HG03565 (cell line): ENCODE measurements around the gene TBC1D21.

Source experiments
- ATAC-seq: cut with Tn5 transposase; IDR thresholded peaks from one replicate; pipeline ENCODE4 v1.9.1; 2021; ENCODE audit warnings: mild to moderate bottlenecking, moderate library complexity; ENCODE audit not compliant: unreplicated experiment

Gene TBC1D21, protein sequence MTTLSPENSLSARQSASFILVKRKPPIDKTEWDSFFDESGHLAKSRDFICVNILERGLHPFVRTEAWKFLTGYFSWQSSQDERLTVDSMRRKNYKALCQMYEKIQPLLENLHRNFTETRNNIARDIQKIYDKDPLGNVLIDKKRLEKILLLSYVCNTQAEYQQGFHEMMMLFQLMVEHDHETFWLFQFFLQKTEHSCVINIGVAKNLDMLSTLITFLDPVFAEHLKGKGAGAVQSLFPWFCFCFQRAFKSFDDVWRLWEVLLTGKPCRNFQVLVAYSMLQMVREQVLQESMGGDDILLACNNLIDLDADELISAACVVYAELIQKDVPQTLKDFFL

DNA sequence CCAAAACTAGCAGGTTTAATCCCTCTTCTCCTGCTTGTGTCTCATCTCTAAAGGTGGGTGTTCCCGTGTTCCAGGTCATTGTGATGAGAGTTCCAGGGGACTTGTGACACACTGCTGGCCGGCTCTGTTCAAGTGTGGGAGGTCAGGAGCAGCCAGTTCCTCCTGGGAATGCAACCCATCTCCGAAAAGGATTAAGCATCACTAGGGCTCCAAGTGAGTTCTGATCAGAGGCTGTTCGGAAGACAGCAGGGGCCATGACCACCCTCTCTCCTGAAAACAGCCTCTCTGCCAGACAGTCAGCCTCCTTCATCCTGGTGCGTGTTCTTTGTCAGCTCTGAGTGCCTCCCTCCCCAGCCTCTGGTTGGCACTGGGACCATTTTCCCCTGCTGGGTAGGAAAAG lies at the start of gene TBC1D21:
TSS of gene TBC1D21 (plus strand) at position 109 of the 400 bp plus-strand sequence. CDS start at position 255, 146 bp downstream.
- no peak for ATAC-seq

DNA sequence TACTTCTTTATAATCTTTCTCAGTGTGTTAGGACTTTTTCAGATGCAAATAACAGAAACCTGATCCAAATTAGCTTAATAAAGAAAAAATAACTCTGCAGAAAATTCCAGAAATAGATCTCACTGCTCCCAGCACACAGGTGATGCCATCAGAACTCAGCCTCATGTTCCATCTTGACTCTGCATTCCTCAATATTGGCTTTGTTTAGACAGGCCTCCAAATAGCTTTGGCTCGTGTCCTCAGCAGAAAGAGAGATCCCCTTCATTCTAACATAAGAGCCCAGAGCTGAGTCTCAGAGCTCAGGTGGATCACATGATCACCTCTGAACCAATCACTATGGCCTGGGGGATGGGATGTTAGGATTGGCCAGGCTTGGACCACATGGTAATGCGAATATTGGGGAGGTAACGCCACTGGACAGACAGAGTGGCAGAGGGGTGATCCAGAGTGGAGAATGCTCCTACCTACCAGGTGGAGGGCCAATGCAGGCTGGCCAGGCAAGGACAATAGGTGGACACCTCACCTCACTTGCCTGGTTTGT lies 46.6 kb upstream of the TBC1D21 start:
- no peak for ATAC-seq

DNA sequence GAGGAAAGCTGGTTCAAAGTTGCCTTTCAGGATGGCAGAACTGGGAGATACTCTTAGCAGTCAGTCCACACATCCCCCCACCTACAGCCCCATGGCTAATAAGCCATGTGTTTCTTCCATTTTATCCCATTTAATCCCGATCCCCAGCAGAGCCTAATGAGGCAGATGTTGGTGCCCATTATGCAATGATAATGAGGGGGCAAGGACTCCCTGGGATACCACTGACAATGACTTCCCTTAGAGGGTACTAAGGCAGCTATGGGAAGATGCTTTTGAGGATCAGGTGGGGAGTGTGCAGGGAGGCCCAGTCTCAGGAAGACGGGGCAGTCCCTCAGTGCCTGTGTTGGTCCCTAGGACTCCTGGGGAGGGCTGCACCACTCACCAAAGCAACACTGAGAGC lies 43.8 kb upstream of the TBC1D21 start:
- no peak for ATAC-seq

DNA sequence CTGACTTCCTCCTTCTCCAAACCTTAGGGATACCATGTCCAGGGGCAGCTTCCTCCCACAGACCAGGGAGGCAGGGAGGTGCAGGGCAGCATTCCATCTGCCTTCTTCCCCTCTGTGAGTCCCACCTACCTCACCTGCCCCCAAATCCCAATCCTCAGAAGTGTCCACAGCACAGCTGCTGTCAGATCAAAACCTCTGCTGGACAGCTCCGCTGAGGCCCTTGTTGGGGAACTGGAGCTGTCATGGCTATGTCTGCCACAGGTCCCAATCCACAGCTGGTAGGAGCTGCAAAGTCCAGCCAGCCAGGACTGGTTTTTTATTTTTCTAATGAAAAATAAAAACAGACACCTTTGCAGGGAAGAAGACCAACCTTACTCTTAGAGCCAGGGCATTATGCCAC lies 40.7 kb upstream of the TBC1D21 start:
- ATAC-seq, result no peak

GRCh38 chr15:73836845-73837244 lies 36.5 kb upstream of the TBC1D21 start:
- ATAC-seq, result no peak

DNA sequence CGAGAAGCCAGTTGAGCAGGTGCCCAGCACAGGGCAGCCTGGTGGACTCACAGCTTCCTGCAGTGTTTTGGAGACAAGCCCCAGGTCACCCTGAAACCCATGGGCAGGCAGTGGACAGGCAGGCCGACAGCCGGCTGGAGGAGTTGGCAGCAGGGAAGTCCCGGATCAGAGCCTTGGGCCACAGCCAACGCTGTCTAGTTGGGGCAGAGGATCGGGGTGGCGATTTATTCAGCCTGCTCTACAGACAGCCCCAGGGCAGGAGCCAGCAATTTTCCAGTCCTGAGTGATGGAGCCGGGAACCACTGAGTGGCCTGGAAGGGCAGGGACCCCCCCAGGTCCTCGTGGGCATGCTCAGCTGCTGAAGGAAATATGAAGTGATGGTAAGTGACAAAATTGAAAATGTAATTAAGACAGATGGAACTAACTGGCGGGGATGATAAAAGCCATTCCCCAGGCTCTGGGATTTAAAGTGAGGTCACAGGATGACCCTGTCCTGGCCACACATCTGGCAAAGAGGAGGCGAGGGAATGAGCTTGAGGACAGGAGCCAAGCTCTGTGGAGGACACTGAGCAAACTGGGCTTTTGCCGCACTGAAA lies 34.4 kb upstream of the TBC1D21 start:
- ATAC-seq, result no peak

GRCh38 chr15:73839699-73840377 lies 33.5 kb upstream of the TBC1D21 start:
- no peak for ATAC-seq

GRCh38 chr15:73840771-73841170 lies 32.6 kb upstream of the TBC1D21 start:
- no peak for ATAC-seq

- no peak for ATAC-seq
These were observed 31.3 kb upstream of the TBC1D21 start for GRCh38 chr15:73841756-73842725.

- no peak for ATAC-seq
These were observed 29.6 kb upstream of the TBC1D21 start for GRCh38 chr15:73843787-73844186.

DNA sequence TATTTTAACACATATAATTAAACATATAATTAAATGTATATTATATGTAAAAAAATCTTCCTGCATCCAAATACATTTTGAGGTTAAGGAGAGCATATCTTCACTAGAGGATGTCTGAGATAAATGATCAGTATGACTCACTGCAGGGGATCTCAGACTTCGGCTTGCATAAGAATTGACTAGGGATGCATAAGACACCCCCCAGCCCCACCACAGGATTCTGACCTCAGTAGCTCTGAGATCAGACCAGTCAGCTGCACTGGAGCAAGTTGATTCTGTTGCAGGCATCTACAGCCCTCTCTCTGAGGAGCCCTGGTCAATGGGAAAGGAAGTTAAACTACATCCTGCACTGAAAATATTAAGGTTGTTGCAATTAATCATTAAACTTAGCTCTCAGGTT lies 29.0 kb upstream of the TBC1D21 start:
- ATAC-seq, result no peak

GRCh38 chr15:73845507-73845906 lies 27.9 kb upstream of the TBC1D21 start:
- ATAC-seq, result no peak

- ATAC-seq, result no peak
These were observed 27.5 kb upstream of the TBC1D21 start for GRCh38 chr15:73845907-73846306.

GRCh38 chr15:73849641-73850040 lies 23.7 kb upstream of the TBC1D21 start:
- ATAC-seq, result no peak

DNA sequence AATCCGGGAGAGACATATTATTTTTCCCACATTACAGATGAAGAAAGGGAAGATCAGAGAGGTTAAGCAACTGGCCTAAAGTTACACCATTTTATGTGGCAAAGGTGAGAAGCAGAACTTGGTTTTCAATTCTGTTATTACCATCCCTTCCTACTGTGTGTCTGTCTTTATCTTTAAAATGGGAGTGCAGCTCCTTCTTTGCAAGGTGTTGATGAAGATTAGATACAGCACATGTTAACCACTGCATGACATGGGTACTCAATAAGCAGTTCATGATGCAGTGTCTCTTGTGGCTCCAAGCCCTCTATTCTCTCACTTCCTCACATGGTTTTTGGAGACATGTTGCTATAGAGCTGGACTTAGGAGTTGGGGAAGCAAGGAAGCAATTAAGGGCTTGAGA lies 23.1 kb upstream of the TBC1D21 start:
- ATAC-seq, result no peak

DNA sequence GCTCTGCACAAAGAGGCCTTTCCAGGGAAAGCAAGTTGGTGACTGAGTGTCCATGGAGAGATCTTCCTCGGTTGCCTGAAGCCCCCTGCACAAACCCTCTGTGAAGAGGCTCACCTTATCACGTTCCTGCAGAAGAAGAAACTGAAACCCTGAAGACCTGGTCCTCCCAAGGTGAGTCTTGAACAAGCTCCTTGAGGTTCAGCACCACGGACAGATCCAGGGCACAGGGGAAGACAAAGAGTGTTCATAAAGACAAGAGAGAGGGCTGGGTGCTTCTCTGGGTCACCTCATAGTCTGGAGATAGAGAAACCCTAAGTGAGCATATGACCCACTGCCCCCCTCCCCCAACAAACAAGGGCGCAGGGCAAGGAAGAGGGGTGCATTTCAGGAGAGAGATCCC lies 21.7 kb upstream of the TBC1D21 start:
- no peak for ATAC-seq

DNA sequence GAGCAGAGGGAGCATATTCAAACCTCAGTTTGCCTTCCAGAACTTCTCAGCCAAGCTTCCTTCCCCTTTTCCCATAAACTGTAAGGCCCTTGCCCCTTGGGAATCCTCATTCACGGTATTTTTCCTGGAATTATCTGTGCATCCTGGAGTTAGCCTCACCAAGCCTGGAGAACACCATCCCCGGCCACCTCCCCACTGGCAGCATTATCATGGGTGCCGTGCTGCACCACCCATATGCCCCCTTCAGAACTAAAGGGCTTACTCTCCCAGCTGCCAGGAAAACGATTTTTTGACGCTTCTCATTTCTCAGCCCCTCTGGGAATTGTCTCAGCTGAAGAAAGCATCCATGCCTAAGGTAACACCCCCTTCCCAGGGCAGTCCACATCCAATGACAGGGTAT lies 20.9 kb upstream of the TBC1D21 start:
- no peak for ATAC-seq

- ATAC-seq, result no peak
These were observed 19.1 kb upstream of the TBC1D21 start for GRCh38 chr15:73854265-73854664.

- no peak for ATAC-seq
These were observed 16.7 kb upstream of the TBC1D21 start for GRCh38 chr15:73856458-73857192.
